GM18508 (cell line): ENCODE measurements around the gene ARHGEF5.
"Not testable (repeated sequence)": the region's sequence is repeated elsewhere in the genome, so short reads cannot be mapped to it uniquely, and the experiment has no call there.

Source experiments
- ATAC-seq: cut with Tn5 transposase; IDR thresholded peaks from one replicate; pipeline ENCODE4 v1.9.1; 2021; ENCODE audit warnings: moderate number of reproducible peaks; ENCODE audit not compliant: insufficient read depth, unreplicated experiment

Gene ARHGEF5

GRCh38 chr7:144355176-144355822, at the start of gene ARHGEF5:
Gene ARHGEF5, plus strand, starts transcription at chr7:144355402. Its CDS starts 7,268 bp downstream, at chr7:144362670.
- peak; percentile 50 for ATAC-seq

GRCh38 chr7:144309702-144310101, 45.5 kb upstream of the ARHGEF5 start:
- not testable (repeated sequence) for ATAC-seq

GRCh38 chr7:144311218-144311617, 44.0 kb upstream of the ARHGEF5 start:
- ATAC-seq, result not testable (repeated sequence)

- not testable (repeated sequence) for ATAC-seq
These were observed 43.2 kb upstream of the ARHGEF5 start, which contains the start of gene OR2A1 for GRCh38 chr7:144311872-144312469. Gene OR2A1, plus strand, starts transcription at chr7:144312419. Its CDS starts 5,706 bp downstream, at chr7:144318125.

- ATAC-seq, result not testable (repeated sequence)
These were observed 37.7 kb upstream of the ARHGEF5 start for GRCh38 chr7:144317537-144317936.

- not testable (repeated sequence) for ATAC-seq
These were observed 35.7 kb upstream of the ARHGEF5 start for GRCh38 chr7:144319547-144319946.

- ATAC-seq, result not testable (repeated sequence)
These were observed 33.5 kb upstream of the ARHGEF5 start for GRCh38 chr7:144321677-144322206.

- ATAC-seq, result not testable (repeated sequence)
These were observed 31.8 kb upstream of the ARHGEF5 start for GRCh38 chr7:144323359-144323758.

GRCh38 chr7:144325868-144326267, 29.3 kb upstream of the ARHGEF5 start:
- not testable (repeated sequence) for ATAC-seq

- ATAC-seq, result not testable (repeated sequence)
These were observed 25.2 kb upstream of the ARHGEF5 start for GRCh38 chr7:144330044-144330443.

GRCh38 chr7:144331221-144331995, 23.8 kb upstream of the ARHGEF5 start:
- ATAC-seq, result not testable (repeated sequence)

- ATAC-seq, result not testable (repeated sequence)
These were observed 23.3 kb upstream of the ARHGEF5 start for GRCh38 chr7:144331996-144332288.

GRCh38 chr7:144348625-144349024, 6.6 kb upstream of the ARHGEF5 start:
- ATAC-seq, result not testable (repeated sequence)

- ATAC-seq, result not testable (repeated sequence)
These were observed 3.5 kb upstream of the ARHGEF5 start for GRCh38 chr7:144351667-144352066.

GRCh38 chr7:144356185-144356584, 983 bp downstream of the ARHGEF5 start:
- ATAC-seq, result not testable (repeated sequence)

GRCh38 chr7:144356860-144357259, 1.7 kb downstream of the ARHGEF5 start:
- ATAC-seq, result not testable (repeated sequence)

- ATAC-seq, result not testable (repeated sequence)
These were observed 6.9 kb downstream of the ARHGEF5 start for GRCh38 chr7:144362061-144362460.

- not testable (repeated sequence) for ATAC-seq
These were observed 10.3 kb downstream of the ARHGEF5 start for GRCh38 chr7:144365523-144365922.

GRCh38 chr7:144367250-144367649, 12.0 kb downstream of the ARHGEF5 start:
- not testable (repeated sequence) for ATAC-seq

- not testable (repeated sequence) for ATAC-seq
These were observed 14.0 kb downstream of the ARHGEF5 start for GRCh38 chr7:144369221-144369620.

GRCh38 chr7:144378651-144379050, 23.4 kb downstream of the ARHGEF5 start:
- no peak for ATAC-seq
